GM12801 (cell line): Measurements from ENCODE around the gene SCGB1C1.

Experiments
- CTCF ChIP-seq: IDR thresholded peaks from one replicate; pipeline ENCODE4 v1.5.1; 2011; ENCODE audit warnings: control low read depth; ENCODE audit not compliant: insufficient read length; ENCODE audit errors: extremely low read depth

SCGB1C1 gene

GRCh38 chr11:209275-210121 is 16.6 kb downstream of the SCGB1C1 start:
- no peak for TF ChIP-seq CTCF

- no peak for TF ChIP-seq CTCF
Observed at GRCh38 chr11:210122-210802, 17.4 kb downstream of the SCGB1C1 start.

GRCh38 chr11:210803-211180 is 17.9 kb downstream of the SCGB1C1 start:
- no peak for TF ChIP-seq CTCF

- TF ChIP-seq CTCF = no peak
Observed at GRCh38 chr11:211295-211694, 18.4 kb downstream of the SCGB1C1 start.

GRCh38 chr11:211741-212140 is 18.9 kb downstream of the SCGB1C1 start:
- TF ChIP-seq CTCF = no peak

- TF ChIP-seq CTCF = no peak
Observed at GRCh38 chr11:212150-213100, 19.5 kb downstream of the SCGB1C1 start.

- no peak for TF ChIP-seq CTCF
Observed at GRCh38 chr11:213111-213510, 20.2 kb downstream of the SCGB1C1 start.
